Endothelial cell of umbilical vein (primary cell): ENCODE measurements around the gene ASXL1. TPM values are rescaled to one million over a fixed set of nuclear protein-coding genes. Genes with fewer than 3 reads are reported as not detected.

ENCODE experiments used
- BruUV-seq: library from RNA; stranded (reverse); fragments of 400-500 nt; replicated peaks from 2 replicates; lab custom pipeline; 2021; lab: Mats Ljungman, UMichigan
- CTCF ChIA-PET: fragments of 300-600, 350-600 bp; sonication (Branson Sonifier 250); formaldehyde crosslinking; loops from one replicate; lab custom pipeline; 2021; ENCODE audit warnings: antibody characterized with exemption, inconsistent platforms; lab: Charles Lee
- POLR2A ChIA-PET: fragments of 300-600, 350-600 bp; sonication (Branson Sonifier 250); formaldehyde crosslinking; loops from one replicate; lab custom pipeline; 2021; ENCODE audit warnings: antibody characterized with exemption, inconsistent platforms; lab: Charles Lee
- DNase-seq: peaks from one replicate; pipeline ENCODE4 v3.0.0-alpha.2; 2011; ENCODE audit warnings: low read depth, low spot score
- FAIRE-seq: peaks from 2 replicates; lab custom pipeline; 2011; peaks lifted over from hg19 to GRCh38; lab: Jason Lieb, UNC
- H2AFZ ChIP-seq: 2 replicates; pipeline ENCODE4 v1.6.0; 2012; ENCODE audit warnings: low read depth, low read length, control low read depth, inconsistent platforms
- H3K27ac ChIP-seq: 2 replicates; pipeline ENCODE4 v1.5.1; 2011; ENCODE audit warnings: low read depth, mild to moderate bottlenecking, control low read depth, low read length, moderate library complexity; ENCODE audit not compliant: insufficient read depth
- H3K27me3 ChIP-seq, 2 experiments: 2 replicates each; pipeline versions ENCODE4 v1.6.0 to v1.6.1; 2011; ENCODE audit warnings: low read length in 2 of 2, mixed read lengths in 1 of 2; ENCODE audit not compliant: control insufficient read depth in 2 of 2, insufficient read depth in 2 of 2
- H3K36me3 ChIP-seq, 2 experiments: 2 replicates in 1 of 2; 3 replicates in 1 of 2; pipeline ENCODE4 v1.5.1; 2011; ENCODE audit warnings: low read length in 2 of 2, mild to moderate bottlenecking in 1 of 2, moderate library complexity in 1 of 2; ENCODE audit not compliant: control insufficient read depth in 2 of 2, insufficient read depth in 2 of 2; ENCODE audit errors: extremely low read depth in 1 of 2
- H3K4me1 ChIP-seq: 3 replicates; pipeline ENCODE4 v1.5.1; 2011; ENCODE audit warnings: mild to moderate bottlenecking, low read length; ENCODE audit not compliant: control insufficient read depth, insufficient read depth; ENCODE audit errors: extremely low read depth
- H3K4me2 ChIP-seq: 2 replicates; pipeline ENCODE4 v1.6.1; 2011; ENCODE audit warnings: low read length, control low read depth, mixed read lengths; ENCODE audit not compliant: insufficient read depth
- H3K4me3 ChIP-seq, 3 experiments: fragments of 200-600 bp in 1 of 3; sonication (generic), shearing (Covaris generic) in 1 of 3; replicated peaks in 1 of 3; 2 replicates each; pipeline ENCODE4 v1.5.1; 2011 to 2016; ENCODE audit warnings: control low read depth in 3 of 3, low read length in 3 of 3, mild to moderate bottlenecking in 2 of 3, inconsistent platforms in 1 of 3, low read depth in 1 of 3, moderate library complexity in 1 of 3; ENCODE audit not compliant: insufficient read depth in 1 of 3
- H3K79me2 ChIP-seq: 2 replicates; pipeline ENCODE4 v1.6.0; 2012; ENCODE audit warnings: low read length, inconsistent platforms; ENCODE audit not compliant: control insufficient read depth, insufficient read depth
- H3K9ac ChIP-seq: replicated peaks from 2 replicates; pipeline ENCODE3; 2011; ENCODE audit warnings: low read length, control low read depth; ENCODE audit not compliant: insufficient read depth; ENCODE audit errors: extremely low read depth
- H3K9me1 ChIP-seq: replicated peaks from 3 replicates; pipeline ENCODE4 v1.6.0; 2011; ENCODE audit warnings: mild to moderate bottlenecking, low read length; ENCODE audit not compliant: control insufficient read depth, insufficient read depth; ENCODE audit errors: extremely low read depth
- H3K9me3 ChIP-seq: replicated peaks from 2 replicates; pipeline ENCODE4 v1.5.1; 2012; ENCODE audit warnings: low read length, inconsistent platforms; ENCODE audit not compliant: control insufficient read depth, insufficient read depth
- H4K20me1 ChIP-seq: replicated peaks from 2 replicates; pipeline ENCODE3; 2011; ENCODE audit warnings: mild to moderate bottlenecking, low read length; ENCODE audit not compliant: control insufficient read depth, insufficient read depth; ENCODE audit errors: extremely low read depth
- EZH2 ChIP-seq: IDR thresholded peaks from 2 replicates; pipeline ENCODE4 v1.6.1; 2012; ENCODE audit warnings: borderline replicate concordance, low read depth, mild to moderate bottlenecking, moderate library complexity, low read length, inconsistent platforms; ENCODE audit not compliant: severe bottlenecking
- FOS ChIP-seq: IDR thresholded peaks from 2 replicates; pipeline ENCODE4 v1.6.1; 2011; ENCODE audit warnings: mild to moderate bottlenecking, low read length, moderate library complexity, borderline replicate concordance; ENCODE audit not compliant: insufficient read depth
- GATA2 ChIP-seq: IDR thresholded peaks from 2 replicates; pipeline ENCODE4 v1.7.0; 2011; ENCODE audit warnings: low read depth, mild to moderate bottlenecking, moderate library complexity, mixed read lengths, low read length; ENCODE audit not compliant: insufficient read length, insufficient read depth
- JUN ChIP-seq: IDR thresholded peaks from 2 replicates; pipeline ENCODE4 v1.6.1; 2011; ENCODE audit warnings: borderline replicate concordance, low read depth; ENCODE audit not compliant: insufficient read length, insufficient read depth
- MYC ChIP-seq: IDR thresholded peaks from one replicate; pipeline ENCODE4 v1.6.1; 2011; ENCODE audit warnings: mild to moderate bottlenecking, low read depth, low read length
- POLR2A ChIP-seq: IDR thresholded peaks from 2 replicates; pipeline ENCODE4 v1.6.1; 2012; ENCODE audit warnings: low read depth, mild to moderate bottlenecking, control low read depth, low read length
- POLR2AphosphoS5 ChIP-seq: IDR thresholded peaks from 2 replicates; pipeline ENCODE4 v1.6.1; 2012; ENCODE audit warnings: low read depth, mild to moderate bottlenecking, control low read depth, low read length, moderate library complexity; ENCODE audit not compliant: insufficient read depth
- dilution Hi-C: fragments of 300-500 bp; cut with MboI; formaldehyde crosslinking; loops from one replicate; pipeline ENCODE4 v1.15.0; 2019; ENCODE audit warnings: low sequenced_read_pairs; ENCODE audit not compliant: extremely low pct_ligation_motif_present
- intact Hi-C: fragments of 100-400 bp; cut with micrococcal nuclease; formaldehyde crosslinking; loops from one replicate; pipeline ENCODE4 v1.10.0; 2022
- polyA plus RNA-seq, 4 experiments: library from polyadenylated mRNA; depleted of rRNA in 3 of 4; stranded (reverse) in 3 of 4; unstranded in 1 of 4; fragments of >200 nt; gene quantifications; 2 replicates each; pipeline versions ENCODE4 v1.2.1 to v1.2.3, GENCODE V29; 2011 to 2012; ENCODE audit warnings: missing spikeins in 1 of 4
- total RNA-seq: library from RNA; stranded (reverse); gene quantifications from 2 replicates; pipeline ENCODE4 v1.2.3, GENCODE V29; 2021
- TF ChIP-seq, protein P1 (sequence below): IDR thresholded peaks from 2 replicates; pipeline ENCODE4 v1.6.1; 2011; ENCODE audit not compliant: insufficient read depth, insufficient read length
- TF ChIP-seq, protein P2 (sequence below), 2 donors: IDR thresholded peaks; 1 replicate in 1 of 2; 2 replicates in 1 of 2; pipeline ENCODE4 v1.5.1; 2011; ENCODE audit warnings: low read length in 2 of 2, mild to moderate bottlenecking in 2 of 2, moderate library complexity in 2 of 2, control low read depth in 1 of 2, inconsistent platforms in 1 of 2, low read depth in 1 of 2; ENCODE audit not compliant: insufficient read depth in 1 of 2; ENCODE audit errors: extremely low read depth in 1 of 2

The ASXL1 gene
- total and polyA plus RNA-seq, 2 donors (not counting 3 experiments of a cell fraction or from before 2014, with no cell fraction given): 45.4 to 101 TPM

DNA sequence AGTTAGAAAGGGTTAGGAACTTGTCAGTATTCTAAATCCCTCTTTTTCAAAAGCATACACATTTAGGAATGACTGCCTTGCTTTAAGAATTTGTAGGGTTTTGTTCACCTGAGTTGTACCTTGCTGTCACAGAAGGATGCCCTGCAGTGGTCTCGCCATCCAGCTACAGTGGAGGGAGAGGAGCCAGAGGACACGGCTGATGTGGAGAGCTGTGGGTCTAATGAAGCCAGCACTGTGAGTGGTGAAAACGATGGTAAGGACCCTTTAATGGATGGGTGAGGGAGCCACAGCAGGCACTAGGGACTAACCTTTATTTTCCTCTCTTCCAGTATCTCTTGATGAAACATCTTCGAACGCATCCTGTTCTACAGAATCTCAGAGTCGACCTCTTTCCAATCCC, 69.9 kb downstream of the ASXL1 start:
- FAIRE-seq (no peak), DNase-seq (no peak)
- intact Hi-C loops: no loop called here
- Histone ChIP-seq H3K4me3 (no peak overlapping the region), H3K4me1 (peaks cover 18% of the 10 kb centered on the region), H3K9ac (no peak overlapping the region), H3K36me3 (peaks cover 25 to 29% of the 10 kb centered on the region in 2 experiments), H2AFZ (no peak overlapping the region), H3K4me2 (no peak overlapping the region), H3K9me1 (no peaks in the 10 kb centered on the region), H3K9me3 (no peaks in the 10 kb centered on the region), H3K27me3 (no peaks in the 10 kb centered on the region), H3K27ac (no peak overlapping the region), H3K79me2 (peaks cover 33% of the 10 kb centered on the region), H4K20me1 (peaks cover under 1% of the 10 kb centered on the region)
- TF ChIP-seq JUN: no peak
- no peak for TF ChIP-seq GATA2
- TF ChIP-seq EZH2: no peak
- TF ChIP-seq POLR2AphosphoS5: no peak
- no peak for TF ChIP-seq POLR2A
- TF ChIP-seq MYC: no peak
- TF ChIP-seq, protein P1, sequence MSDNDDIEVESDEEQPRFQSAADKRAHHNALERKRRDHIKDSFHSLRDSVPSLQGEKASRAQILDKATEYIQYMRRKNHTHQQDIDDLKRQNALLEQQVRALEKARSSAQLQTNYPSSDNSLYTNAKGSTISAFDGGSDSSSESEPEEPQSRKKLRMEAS: no peak
- TF ChIP-seq, protein P2, sequence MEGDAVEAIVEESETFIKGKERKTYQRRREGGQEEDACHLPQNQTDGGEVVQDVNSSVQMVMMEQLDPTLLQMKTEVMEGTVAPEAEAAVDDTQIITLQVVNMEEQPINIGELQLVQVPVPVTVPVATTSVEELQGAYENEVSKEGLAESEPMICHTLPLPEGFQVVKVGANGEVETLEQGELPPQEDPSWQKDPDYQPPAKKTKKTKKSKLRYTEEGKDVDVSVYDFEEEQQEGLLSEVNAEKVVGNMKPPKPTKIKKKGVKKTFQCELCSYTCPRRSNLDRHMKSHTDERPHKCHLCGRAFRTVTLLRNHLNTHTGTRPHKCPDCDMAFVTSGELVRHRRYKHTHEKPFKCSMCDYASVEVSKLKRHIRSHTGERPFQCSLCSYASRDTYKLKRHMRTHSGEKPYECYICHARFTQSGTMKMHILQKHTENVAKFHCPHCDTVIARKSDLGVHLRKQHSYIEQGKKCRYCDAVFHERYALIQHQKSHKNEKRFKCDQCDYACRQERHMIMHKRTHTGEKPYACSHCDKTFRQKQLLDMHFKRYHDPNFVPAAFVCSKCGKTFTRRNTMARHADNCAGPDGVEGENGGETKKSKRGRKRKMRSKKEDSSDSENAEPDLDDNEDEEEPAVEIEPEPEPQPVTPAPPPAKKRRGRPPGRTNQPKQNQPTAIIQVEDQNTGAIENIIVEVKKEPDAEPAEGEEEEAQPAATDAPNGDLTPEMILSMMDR (IDR thresholded peaks at IDR 0.05; ENCODE audit: extremely low read depth in 1 of 2, insufficient read depth in 1 of 2, low read depth in 1 of 2, low read length in 2 of 2): no peak
- no peak for TF ChIP-seq FOS
- CTCF ChIA-PET: no interaction called here
- dilution Hi-C loops: no loop called here
- no TSS peak for BruUV-seq
- POLR2A ChIA-PET: interaction anchor here (0.6 to 0.7 kb wide), 2 partner anchors 32 to 65 kb away, joined by 4 to 9 read pairs; no protein-coding TSS in a partner anchor
